Prostate gland (tissue), 2 donors: Measurements from ENCODE around the gene MCHR1. TPM values are rescaled to one million over a fixed set of nuclear protein-coding genes. Genes with fewer than 3 reads are reported as not detected.
"Not testable (repeated sequence)": the region's sequence is repeated elsewhere in the genome, so short reads cannot be mapped to it uniquely, and the experiment has no call there.

Source experiments
- DNase-seq: peaks from one replicate; pipeline ENCODE4 v3.0.0-alpha.2; 2019; ENCODE audit warnings: low spot score
- H3K27ac ChIP-seq, 2 donors: fragments of 200-600 bp; sonication (generic); 2 replicates each; pipeline ENCODE4 v1.5.1; 2017 to 2019
- H3K27me3 ChIP-seq: fragments of 200-600 bp; sonication (generic); replicated peaks from 2 replicates; pipeline ENCODE4 v1.5.1; 2019; ENCODE audit not compliant: insufficient read depth
- H3K36me3 ChIP-seq, 2 donors: fragments of 200-600 bp; sonication (generic); 1 replicate in 1 of 2; 2 replicates in 1 of 2; pipeline versions ENCODE4 v1.5.1 to v1.8.1; 2017 to 2019
- H3K4me1 ChIP-seq: fragments of 200-600 bp; sonication (generic); replicated peaks from 2 replicates; pipeline ENCODE4 v1.5.1; 2019
- H3K4me3 ChIP-seq, 2 donors: fragments of 200-600 bp; sonication (generic); 2 replicates each; pipeline ENCODE4 v1.5.1; 2017 to 2019
- H3K9me3 ChIP-seq: fragments of 200-600 bp; sonication (generic); 2 replicates; pipeline ENCODE4 v1.5.1; 2017
- POLR2A ChIP-seq: fragments of 450-650 bp; IDR thresholded peaks from one replicate; pipeline ENCODE4 v1.6.1; 2016; ENCODE audit warnings: antibody characterized with exemption, mild to moderate bottlenecking
- POLR2AphosphoS5 ChIP-seq: sonication (generic); formaldehyde crosslinking; IDR thresholded peaks from one replicate; pipeline ENCODE4 v1.6.1; 2017; ENCODE audit warnings: antibody characterized with exemption
- WGBS: methylation state at CpG from one replicate; pipeline ENCODE4 v1.1.5; 2018; 5-methylcytosine and 5-hydroxymethylcytosine counted together
- intact Hi-C: fragments of 100-400 bp; cut with DNase I; formaldehyde crosslinking; loops from one replicate; pipeline ENCODE4 v1.14.2; 2022
- total RNA-seq, 2 donors: library from RNA; depleted of rRNA; stranded (reverse); fragments of >200 nt; gene quantifications; one replicate each; pipeline ENCODE4 v1.1.0, GENCODE V29; 2016
- TF ChIP-seq, protein P1 (sequence below), 4 experiments: fragments of 200-600 bp in 2 of 4; fragments of 450-650 bp in 2 of 4; sonication (generic) in 2 of 4; IDR thresholded peaks; 1 replicate in 3 of 4; 2 replicates in 1 of 4; pipeline ENCODE4 v1.5.1; 2016 to 2019; ENCODE audit warnings: antibody characterized with exemption in 4 of 4, mild to moderate bottlenecking in 2 of 4, moderate library complexity in 2 of 4

Gene MCHR1
- total RNA-seq, 2 donors from 2014 or later, result 0.45 TPM; not detected in 1

DNA sequence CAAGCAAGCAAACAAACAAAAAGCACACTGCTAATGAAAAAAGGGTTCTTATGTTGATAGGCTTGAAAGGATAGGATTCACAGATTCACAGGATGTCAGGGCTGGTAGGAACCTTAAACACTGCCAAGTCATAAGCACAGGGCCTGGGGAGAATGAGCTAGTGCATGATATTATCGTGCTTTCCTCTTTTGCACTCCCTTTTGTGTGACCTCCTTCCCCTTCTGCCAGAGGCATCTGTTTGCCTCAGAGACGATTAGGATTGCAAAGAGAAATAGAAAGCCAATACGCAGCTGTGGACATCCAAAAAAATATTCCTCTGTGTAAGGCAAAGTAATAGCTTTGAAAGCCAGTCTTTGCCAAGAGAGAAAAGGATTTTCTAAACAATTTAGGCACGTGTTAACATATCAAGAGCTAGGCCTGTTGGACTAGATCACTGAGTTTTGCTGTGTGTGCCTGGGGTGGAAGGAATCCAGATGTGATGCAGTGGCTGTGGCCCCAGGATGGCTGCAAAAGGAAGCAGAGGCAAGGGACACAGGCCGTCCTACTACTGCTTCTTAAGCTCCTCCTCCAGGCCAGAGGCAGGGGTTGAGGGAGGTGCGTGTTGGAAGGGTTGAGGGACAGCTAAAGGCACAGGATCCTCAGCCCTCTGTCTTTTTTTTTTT is 30.6 kb downstream of the MCHR1 start:
- Histone ChIP-seq H3K4me3 (no peak overlapping the region), H3K27me3 (no peaks in the 10 kb centered on the region), H3K36me3 (no peaks in the 10 kb centered on the region), H3K27ac (peak overlapping the region; percentile 19 to 30), H3K9me3 (no peaks in the 10 kb centered on the region), H3K4me1 (no peaks in the 10 kb centered on the region)
- intact Hi-C loops, result no loop called here
- DNase-seq, result no peak
- TF ChIP-seq POLR2A (no peak), POLR2AphosphoS5 (no peak)
- WGBS, result 22% methylated on average over 6 of the region's 6 CpGs

DNA sequence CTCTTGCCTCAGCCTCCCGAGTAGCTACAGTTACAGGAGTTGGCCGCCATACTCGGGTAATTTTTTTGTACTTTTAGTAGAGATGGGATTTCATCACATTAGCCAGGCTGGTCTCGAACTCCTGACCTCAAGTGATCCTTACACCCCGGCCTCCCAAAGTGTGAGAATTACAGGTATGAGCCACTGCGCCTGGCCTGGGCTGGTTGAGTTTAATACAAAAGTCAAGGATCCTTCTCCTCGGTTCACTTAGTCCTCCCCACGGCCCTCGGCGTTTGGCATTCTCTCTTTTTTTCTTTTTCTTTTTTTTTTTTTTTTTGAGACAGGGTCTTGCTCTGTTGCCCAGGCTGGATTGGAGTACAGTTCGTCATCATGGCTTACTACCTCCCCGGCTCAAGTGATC is 33.0 kb downstream of the MCHR1 start:
- no peak for DNase-seq
- Histone ChIP-seq H3K27ac (no peak overlapping the region), H3K4me3 (no peak overlapping the region), H3K36me3 (no peaks in the 10 kb centered on the region), H3K9me3 (no peaks in the 10 kb centered on the region), H3K4me1 (no peaks in the 10 kb centered on the region), H3K27me3 (no peaks in the 10 kb centered on the region)
- no peak for TF ChIP-seq POLR2AphosphoS5
- no peak for TF ChIP-seq POLR2A
- TF ChIP-seq, protein P1, sequence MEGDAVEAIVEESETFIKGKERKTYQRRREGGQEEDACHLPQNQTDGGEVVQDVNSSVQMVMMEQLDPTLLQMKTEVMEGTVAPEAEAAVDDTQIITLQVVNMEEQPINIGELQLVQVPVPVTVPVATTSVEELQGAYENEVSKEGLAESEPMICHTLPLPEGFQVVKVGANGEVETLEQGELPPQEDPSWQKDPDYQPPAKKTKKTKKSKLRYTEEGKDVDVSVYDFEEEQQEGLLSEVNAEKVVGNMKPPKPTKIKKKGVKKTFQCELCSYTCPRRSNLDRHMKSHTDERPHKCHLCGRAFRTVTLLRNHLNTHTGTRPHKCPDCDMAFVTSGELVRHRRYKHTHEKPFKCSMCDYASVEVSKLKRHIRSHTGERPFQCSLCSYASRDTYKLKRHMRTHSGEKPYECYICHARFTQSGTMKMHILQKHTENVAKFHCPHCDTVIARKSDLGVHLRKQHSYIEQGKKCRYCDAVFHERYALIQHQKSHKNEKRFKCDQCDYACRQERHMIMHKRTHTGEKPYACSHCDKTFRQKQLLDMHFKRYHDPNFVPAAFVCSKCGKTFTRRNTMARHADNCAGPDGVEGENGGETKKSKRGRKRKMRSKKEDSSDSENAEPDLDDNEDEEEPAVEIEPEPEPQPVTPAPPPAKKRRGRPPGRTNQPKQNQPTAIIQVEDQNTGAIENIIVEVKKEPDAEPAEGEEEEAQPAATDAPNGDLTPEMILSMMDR (IDR thresholded peaks at IDR 0.05), result no peak
- WGBS, result 94% methylated on average over 12 of the region's 12 CpGs
- intact Hi-C loops, result no loop called here

DNA sequence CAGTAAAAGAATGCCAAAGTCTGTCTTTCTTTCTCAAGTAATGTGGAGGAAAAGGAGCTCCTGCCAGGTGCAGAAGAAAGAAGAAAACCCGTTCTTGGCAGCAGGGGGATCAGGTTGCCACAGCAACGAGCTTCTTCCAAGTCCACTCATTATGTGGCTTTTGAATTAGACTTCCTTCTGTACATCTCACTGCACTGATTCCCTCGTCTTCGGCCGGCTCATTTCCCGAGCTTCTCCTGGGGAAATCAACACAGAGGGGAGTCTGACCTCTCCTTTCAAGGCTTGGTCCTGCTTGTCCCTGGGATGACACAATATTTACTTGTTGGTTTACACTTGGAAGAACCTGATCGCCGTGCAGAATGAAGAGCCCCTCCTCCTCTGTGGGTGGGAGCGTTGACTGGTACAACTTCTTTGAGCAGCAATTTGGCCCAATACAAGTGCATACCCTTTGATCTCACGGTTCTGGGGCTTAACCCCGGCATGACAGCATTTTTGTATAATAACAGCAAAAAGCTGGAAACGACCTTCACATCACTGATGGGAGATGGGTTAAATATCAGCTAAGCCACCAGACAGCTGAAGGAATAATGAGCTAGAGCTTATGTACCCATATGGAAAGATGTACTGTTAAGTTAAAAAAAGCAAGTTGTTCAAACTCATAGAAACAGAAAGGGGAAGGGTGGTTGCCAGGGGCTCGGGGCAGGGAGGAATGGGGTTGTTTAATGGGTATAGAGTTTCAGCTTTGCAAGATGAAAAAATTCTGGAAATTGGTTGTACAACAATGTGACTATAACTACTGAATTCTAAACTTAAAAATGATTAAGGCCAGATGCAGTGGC is 35.4 kb downstream of the MCHR1 start:
- Histone ChIP-seq H3K4me3 (no peak overlapping the region), H3K36me3 (no peaks in the 10 kb centered on the region), H3K9me3 (no peaks in the 10 kb centered on the region), H3K27ac (no peak overlapping the region), H3K27me3 (no peaks in the 10 kb centered on the region), H3K4me1 (no peaks in the 10 kb centered on the region)
- intact Hi-C loops, result no loop called here
- TF ChIP-seq POLR2A (no peak), POLR2AphosphoS5 (peak; percentile 41)
- DNase-seq, result no peak
- 5% methylated on average over 13 of the region's 13 CpGs for WGBS

DNA sequence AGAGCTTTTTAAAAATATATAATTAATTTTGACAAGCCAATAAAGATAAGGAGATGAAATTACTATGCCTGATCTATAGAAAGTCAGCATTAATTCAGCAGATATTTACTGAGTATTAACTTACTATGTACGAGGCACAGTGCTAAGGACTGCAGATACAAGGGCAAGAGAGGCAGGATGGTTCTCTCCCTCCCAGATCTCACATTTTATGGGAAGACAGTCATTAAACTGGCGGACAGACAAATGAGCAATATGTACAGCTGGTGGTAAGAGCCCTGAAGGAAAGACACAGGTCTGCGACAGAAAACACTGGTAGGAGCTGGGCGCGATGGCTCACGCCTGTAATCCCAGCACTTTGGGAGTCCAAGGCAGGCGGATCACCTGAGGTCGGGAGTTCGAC is 36.8 kb downstream of the MCHR1 start:
- no peak for TF ChIP-seq POLR2A
- Histone ChIP-seq H3K9me3 (no peaks in the 10 kb centered on the region), H3K27ac (no peak overlapping the region), H3K4me3 (no peak overlapping the region), H3K4me1 (no peaks in the 10 kb centered on the region), H3K27me3 (no peaks in the 10 kb centered on the region), H3K36me3 (no peaks in the 10 kb centered on the region)
- no peak for DNase-seq
- intact Hi-C loops, result no loop called here
- 92% methylated on average over 9 of the region's 9 CpGs for WGBS

DNA sequence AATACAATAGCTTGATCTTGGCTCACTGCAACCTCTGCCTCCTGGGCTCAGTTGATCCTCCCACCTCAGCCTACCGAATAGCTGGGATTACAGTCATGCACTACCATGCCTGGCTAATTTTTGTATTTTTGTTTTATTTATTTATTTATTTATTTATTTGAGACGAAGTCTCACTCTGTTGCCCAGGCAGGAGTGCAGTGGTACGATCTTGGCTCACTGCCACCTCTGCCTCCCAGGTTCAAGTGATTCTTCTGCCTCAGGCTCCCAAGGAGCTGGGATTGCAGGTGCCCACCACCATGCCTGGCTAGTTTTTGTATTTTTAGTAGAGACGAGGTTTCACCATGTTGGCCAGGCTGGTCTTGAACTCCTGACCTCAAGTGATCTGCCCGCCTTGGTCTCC is 38.4 kb downstream of the MCHR1 start:
- DNase-seq, H3K4me1 ChIP-seq, H3K27ac ChIP-seq, H3K36me3 ChIP-seq, H3K9me3 ChIP-seq, H3K4me3 ChIP-seq, H3K27me3 ChIP-seq, intact Hi-C loops: not testable (repeated sequence)
- 81% methylated on average over 5 of the region's 5 CpGs for WGBS

DNA sequence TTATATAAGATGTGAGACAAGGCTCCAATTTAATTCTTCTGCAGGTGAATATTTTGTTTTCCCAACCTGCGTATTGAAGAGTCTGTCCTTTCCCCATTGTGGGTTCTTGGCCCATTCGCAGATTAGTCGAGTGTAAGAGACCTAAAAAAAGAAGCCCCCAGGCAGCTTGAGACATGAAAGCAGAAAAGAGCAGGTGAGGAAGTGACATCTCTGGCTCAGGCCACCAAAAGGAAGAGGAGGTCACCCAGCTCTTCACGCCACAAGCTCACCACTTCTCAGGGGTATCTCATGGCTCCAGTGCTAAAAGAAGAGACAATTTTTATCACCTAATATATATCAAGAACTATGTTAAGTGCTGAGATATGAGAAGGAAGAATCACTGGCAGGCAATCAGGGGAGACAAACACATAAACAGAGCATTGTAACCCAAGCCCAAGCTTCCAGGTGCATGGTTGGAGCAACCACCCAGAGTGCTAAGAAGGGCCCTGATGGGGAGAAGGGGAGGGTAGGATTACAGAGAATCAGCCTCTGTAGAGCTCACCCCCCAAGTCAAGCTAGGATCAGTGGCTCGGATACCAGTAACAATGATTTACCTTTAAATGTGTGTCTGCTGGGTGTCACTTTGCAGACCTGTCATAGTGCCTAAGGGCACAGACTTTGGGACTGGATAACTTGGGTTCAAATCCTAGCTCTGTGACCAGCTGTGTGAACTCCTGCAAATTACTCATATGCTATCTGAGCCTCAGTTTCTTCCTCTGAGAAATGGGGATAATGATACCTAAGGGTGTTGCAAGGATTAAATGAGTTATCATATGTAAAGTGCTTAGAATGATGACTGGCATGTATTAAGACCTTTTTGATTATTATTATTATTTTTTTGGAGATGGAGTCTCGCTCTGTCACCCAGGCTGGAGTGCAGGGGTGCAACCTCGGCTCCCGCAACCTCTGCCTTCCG is 39.2 kb downstream of the MCHR1 start:
- H3K4me1 ChIP-seq, result no peaks in the 10 kb centered on the region
- H3K4me3 ChIP-seq, result no peak overlapping the region
- intact Hi-C loops, result no loop called here
- no peaks in the 10 kb centered on the region for H3K9me3 ChIP-seq
- DNase-seq, result no peak
- no peaks in the 10 kb centered on the region for H3K36me3 ChIP-seq
- 86% methylated on average over 9 of the region's 9 CpGs for WGBS
- H3K27ac ChIP-seq, result no peak overlapping the region
- no peaks in the 10 kb centered on the region for H3K27me3 ChIP-seq
- TF ChIP-seq POLR2AphosphoS5 (no peak), POLR2A (no peak)
- TF ChIP-seq, protein P1 (IDR thresholded peaks at IDR 0.05), result no peak
